ENCODE data around the gene COPA.
A peak's percentile ranks its signal among the peaks of the same experiment; 100 is the strongest.
"Not testable (repeated sequence)": the region's sequence is repeated elsewhere in the genome, so short reads cannot be mapped to it uniquely, and the experiment has no call there.

COPA gene

GRCh38 chr1:160296036-160296435 is 47.0 kb downstream of the COPA start:
- Histone ChIP-seq H3K27me3 (replicated peaks) (no peaks in the 10 kb centered on the region), H3K36me3 (replicated peaks) (peaks cover 94% of the 10 kb centered on the region), H3K4me3 (ENCODE audit: low read depth, low read length) (no peak overlapping the region), H3K27ac (no peak overlapping the region)
- in situ Hi-C loops (cut with HindIII; ENCODE audit: low pct_ligation_motif_present, low sequenced_read_pairs) = no loop called here
- DNase-seq = no peak
- TF ChIP-seq CTCF (IDR thresholded peaks at IDR 0.05; ENCODE audit: low read depth, low read length, missing control alignments) = no peak

GRCh38 chr1:160293020-160293968 is 49.8 kb downstream of the COPA start:
- H3K27me3 ChIP-seq (replicated peaks) = no peaks in the 10 kb centered on the region
- no peak overlapping the region for H3K27ac ChIP-seq
- H3K4me3 ChIP-seq (ENCODE audit: low read depth, low read length) = no peak overlapping the region
- DNase-seq = no peak
- no peak for TF ChIP-seq CTCF (IDR thresholded peaks at IDR 0.05; ENCODE audit: low read depth, low read length, missing control alignments)
- in situ Hi-C loops (cut with HindIII; ENCODE audit: low pct_ligation_motif_present, low sequenced_read_pairs) = loop anchor here (5.0 kb wide), 1 partner anchor 34 kb away; no protein-coding TSS in a partner anchor
- peaks cover 89% of the 10 kb centered on the region for H3K36me3 ChIP-seq (replicated peaks)

GRCh38 chr1:160291248-160292220 is 51.5 kb downstream of the COPA start:
- in situ Hi-C loops (cut with HindIII; ENCODE audit: low pct_ligation_motif_present, low sequenced_read_pairs) = loop anchor here (5.0 kb wide), 1 partner anchor 36 kb away; no protein-coding TSS in a partner anchor
- TF ChIP-seq CTCF (IDR thresholded peaks at IDR 0.05; ENCODE audit: low read depth, low read length, missing control alignments) = peak; percentile 81

GRCh38 chr1:160287769-160288168 is 55.3 kb downstream of the COPA start:
- H3K4me3 ChIP-seq (ENCODE audit: low read depth, low read length); H3K27me3 ChIP-seq (replicated peaks); H3K27ac ChIP-seq; in situ Hi-C loops (cut with HindIII; ENCODE audit: low pct_ligation_motif_present, low sequenced_read_pairs); DNase-seq: not testable (repeated sequence)
- peaks cover 37% of the 10 kb centered on the region for H3K36me3 ChIP-seq (replicated peaks)

More at GRCh38 chr1:160291248-160292220, 51.5 kb downstream of the COPA start:
- H3K27ac ChIP-seq = no peak overlapping the region
- H3K36me3 ChIP-seq (replicated peaks) = peaks cover 74% of the 10 kb centered on the region
- no peaks in the 10 kb centered on the region for H3K27me3 ChIP-seq (replicated peaks)
- H3K4me3 ChIP-seq (ENCODE audit: low read depth, low read length) = no peak overlapping the region
- peak; percentile 64 for DNase-seq

- in situ Hi-C loops (cut with HindIII; ENCODE audit: low pct_ligation_motif_present, low sequenced_read_pairs) = no loop called here
- Histone ChIP-seq H3K27ac (no peak overlapping the region), H3K4me3 (ENCODE audit: low read depth, low read length) (peak overlapping the region; percentile 90), H3K36me3 (replicated peaks) (peaks cover 34% of the 10 kb centered on the region), H3K27me3 (replicated peaks) (no peaks in the 10 kb centered on the region)
- DNase-seq = no peak
- no peak for TF ChIP-seq CTCF (IDR thresholded peaks at IDR 0.05; ENCODE audit: low read depth, low read length, missing control alignments)
These were observed 57.5 kb downstream of the COPA start for GRCh38 chr1:160285506-160285905.

Data from brain microvascular endothelial cell (primary cell).